Subcutaneous adipose tissue (tissue), 4 donors: Measurements from ENCODE around the gene MYRF. TPM values are rescaled to one million over a fixed set of nuclear protein-coding genes. Genes with fewer than 3 reads are reported as not detected.

ENCODE experiments used
- total RNA-seq, 4 donors: library from RNA; depleted of rRNA; stranded (reverse); fragments of >200 nt; gene quantifications; one replicate each; pipeline ENCODE4 v1.1.0, GENCODE V29; 2016
- TF ChIP-seq, protein P1 (sequence below): fragments of 450-650 bp; IDR thresholded peaks from one replicate; pipeline ENCODE4 v1.5.1; 2016; ENCODE audit warnings: low read depth, mild to moderate bottlenecking, control low read depth, antibody characterized with exemption, moderate library complexity

MYRF gene
- total RNA-seq, 4 donors from 2014 or later, result 0.17 to 0.33 TPM; not detected in 2

DNA sequence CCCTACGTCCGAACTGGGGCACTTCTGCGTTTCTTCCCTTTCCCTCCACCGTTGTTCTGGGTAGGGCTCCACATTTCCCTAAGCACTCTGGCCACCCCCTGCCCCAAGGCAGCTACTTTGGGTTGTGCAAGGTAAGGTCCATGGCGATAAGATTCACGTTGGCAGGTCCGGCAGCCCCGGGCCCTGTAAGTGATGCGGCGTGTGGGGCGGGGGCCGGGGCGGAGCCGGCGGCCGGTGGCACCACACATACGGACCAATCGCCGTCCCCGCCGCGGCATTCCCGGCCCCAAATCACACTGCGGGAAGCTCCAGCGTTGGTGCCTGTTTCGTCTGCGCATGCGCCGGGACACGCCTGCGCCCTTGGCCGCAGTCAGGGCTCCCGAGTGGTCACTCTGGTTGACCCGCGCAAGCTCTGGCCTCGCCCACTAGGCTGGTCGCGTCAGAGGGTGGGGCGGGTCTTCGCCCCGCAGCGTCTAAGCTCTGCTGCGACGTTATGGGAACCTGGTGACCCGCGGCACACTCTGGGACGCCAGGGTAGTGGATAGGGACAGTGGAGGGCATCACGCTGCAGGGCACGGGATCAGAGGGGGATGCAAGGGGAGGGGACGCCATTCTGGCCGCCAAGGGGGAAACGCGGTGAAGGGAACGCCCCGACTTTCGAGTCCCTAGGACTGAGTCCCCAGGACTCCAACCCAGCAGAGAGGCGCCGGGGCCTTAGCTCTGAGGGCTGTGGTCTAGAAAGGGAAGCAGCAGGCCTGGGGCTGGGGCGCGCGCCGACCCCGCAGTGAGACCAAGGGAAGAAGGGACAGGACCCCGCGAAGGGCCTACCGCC lies 62.7 kb downstream of the MYRF start:
- TF ChIP-seq, protein P1, sequence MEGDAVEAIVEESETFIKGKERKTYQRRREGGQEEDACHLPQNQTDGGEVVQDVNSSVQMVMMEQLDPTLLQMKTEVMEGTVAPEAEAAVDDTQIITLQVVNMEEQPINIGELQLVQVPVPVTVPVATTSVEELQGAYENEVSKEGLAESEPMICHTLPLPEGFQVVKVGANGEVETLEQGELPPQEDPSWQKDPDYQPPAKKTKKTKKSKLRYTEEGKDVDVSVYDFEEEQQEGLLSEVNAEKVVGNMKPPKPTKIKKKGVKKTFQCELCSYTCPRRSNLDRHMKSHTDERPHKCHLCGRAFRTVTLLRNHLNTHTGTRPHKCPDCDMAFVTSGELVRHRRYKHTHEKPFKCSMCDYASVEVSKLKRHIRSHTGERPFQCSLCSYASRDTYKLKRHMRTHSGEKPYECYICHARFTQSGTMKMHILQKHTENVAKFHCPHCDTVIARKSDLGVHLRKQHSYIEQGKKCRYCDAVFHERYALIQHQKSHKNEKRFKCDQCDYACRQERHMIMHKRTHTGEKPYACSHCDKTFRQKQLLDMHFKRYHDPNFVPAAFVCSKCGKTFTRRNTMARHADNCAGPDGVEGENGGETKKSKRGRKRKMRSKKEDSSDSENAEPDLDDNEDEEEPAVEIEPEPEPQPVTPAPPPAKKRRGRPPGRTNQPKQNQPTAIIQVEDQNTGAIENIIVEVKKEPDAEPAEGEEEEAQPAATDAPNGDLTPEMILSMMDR, result no peak

DNA sequence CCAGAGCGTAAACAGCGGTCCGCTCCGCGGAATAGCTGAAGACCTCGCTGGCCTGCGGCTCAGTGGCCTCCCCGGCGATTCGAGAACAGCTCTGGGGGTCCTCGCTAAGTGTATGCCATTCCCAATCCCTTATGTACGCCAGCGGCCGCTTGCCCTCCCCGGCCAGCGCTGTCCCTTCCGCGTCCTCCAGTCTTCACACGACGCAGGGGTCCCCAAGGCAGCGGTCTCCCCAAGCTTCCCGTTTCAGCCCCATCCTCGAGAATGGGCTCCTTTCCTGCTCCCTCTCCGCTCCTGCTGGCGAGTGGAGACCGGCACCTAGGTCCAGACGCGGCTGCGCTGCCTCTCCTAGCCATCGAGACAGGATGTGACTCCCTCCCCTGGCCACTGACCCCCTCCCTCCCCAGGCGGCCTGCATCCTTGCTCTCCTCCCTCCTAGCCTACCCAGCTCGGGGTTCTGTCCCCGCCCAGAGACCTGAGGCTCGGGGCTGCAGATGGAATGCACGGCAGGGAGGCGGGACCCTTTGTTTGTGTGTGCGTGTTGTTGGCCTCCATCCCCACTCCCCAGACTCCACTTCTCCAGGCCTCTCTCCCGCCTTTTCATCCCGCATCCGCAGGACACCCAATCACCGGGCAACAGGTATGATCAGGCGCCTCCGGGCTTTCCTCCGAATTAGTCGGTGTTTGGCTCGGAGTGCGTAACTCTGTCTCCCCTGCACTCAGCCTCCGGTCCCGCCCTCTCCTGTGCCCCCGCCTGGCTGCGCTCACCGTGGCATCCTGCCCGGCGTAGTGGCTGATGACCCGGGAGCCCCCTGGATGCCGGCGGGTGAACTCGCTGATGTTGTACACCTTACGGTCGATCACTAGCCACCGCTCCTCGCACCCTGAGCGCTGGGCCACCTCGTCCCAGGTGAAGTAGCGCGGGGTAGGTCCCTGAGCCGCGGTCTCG lies 63.6 kb downstream of the MYRF start:
- TF ChIP-seq, protein P1, result no peak

DNA sequence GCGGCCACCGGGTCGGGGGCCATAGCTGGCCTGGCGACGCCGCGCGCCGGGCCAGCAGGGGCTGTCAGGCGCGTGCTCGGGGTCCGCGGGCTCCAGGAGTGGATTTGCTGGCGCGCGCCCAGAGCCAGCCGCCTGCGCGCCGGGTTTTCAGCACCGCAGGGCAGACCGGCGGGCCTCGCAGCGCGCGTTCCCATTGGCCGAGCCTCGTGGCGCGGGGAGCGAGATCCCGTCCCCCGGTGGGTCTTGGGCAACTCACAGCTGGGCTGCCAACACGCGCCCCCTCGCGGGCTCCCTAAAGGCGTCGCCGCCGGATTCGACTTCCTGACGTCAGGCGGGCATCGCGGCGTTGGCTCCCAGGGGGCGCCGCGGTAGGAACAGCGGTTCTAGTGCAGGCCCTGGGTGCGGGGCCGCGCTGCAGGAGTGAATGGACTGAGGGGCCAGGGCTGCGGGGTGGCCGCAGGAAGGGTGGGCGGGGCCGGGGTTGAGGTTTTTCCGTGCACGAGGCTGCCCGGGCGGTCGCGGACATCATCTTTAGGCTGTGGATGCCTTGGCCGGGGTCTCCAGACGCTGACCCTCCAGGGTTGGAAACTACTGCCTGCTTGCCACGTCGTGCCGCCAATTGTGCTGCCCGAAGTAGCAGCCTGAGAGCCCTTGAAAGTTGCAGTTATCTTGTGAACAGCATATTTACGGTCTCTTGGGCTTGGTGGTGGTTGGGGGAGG lies 64.5 kb downstream of the MYRF start, which contains the start of gene FADS1:
Gene FADS1 (minus strand): TSS at position 268 of the 720 bp plus-strand sequence. CDS start 74 bp downstream, at position 194.
- TF ChIP-seq, protein P1, result no peak

DNA sequence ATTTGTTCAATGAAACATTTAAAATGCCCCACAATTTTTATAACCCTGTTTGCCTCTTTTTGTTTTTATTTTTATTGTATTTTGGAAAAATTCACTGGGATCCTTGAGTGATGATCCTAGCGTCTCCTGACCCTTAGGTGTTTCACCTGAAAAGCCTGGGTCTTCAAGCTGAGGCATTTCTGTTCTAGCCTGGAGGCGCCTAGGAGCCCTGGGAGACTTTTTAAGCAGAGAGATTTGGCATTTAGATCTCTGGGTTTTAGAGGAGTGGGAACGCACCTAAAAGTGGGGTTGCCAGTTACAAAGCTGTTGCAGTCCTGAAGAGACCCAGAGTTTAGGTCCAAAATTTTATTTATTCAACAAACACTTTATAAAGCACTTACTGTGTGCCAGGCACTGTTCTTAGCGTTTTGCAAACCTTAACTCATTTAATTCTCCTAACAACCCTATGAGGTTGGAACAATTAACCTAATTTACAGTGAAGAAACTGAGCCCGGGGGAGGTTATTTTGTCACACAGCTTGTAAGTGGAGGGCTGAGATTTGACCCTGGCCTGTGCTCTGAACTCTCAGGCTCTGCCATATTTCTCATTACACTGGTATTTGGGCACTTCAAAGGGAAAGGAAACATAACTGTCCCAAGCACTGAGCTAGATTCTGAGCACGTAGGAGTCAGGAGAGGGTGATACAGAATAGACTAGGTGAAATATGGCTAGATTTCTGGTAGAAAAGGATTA lies 65.2 kb downstream of the MYRF start:
- TF ChIP-seq, protein P1, result no peak

DNA sequence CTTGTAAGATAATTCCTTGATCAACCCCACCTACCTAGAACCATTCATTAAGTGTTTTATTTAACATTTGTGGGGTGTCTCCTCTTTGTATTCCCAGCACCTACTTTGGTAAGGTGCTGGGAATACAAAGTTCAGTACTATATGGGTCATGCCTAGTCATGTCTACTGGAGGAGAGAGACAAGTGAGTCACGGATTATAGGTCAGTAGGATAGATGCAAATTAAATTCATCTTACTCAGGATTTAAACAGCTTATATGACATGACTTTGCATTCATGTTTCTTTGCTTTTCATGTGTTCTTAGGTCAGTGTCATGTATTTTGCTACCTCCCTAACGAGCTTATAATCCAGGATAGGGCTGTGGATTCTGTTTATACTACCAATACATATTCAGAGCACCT lies 67.7 kb downstream of the MYRF start:
- TF ChIP-seq, protein P1, result no peak

DNA sequence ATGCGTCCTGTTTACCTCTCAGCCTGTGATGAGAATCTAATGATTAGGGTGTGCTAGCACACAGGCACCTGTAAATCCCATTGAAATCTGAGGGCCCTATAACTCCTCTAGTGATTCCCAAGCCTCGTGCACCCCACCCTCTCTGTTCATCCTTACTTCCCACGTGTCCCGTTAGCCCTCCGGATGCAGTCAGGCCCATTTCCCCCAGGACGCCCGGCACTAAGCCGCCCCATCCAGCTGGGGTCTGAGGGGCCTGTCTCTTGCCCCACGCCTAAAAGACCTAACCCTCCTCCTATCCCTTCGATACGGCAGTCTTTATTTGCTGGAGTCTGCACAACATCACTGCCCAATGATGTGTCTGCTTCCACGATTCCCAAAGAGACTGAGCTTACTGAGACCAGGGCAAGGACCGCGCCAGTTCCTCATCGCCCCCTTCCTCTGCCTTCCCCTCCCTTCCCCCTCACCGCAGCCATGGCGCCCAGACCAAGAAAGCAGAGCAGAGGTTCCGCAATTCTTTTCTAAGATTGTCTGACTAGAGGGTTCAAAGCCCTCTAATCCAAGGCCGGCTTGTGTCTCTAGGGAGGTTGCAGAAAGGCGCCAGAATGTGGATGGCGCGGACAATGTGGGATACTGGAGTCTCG lies 74.6 kb downstream of the MYRF start:
- TF ChIP-seq, protein P1, result no peak
